Endothelial cell of umbilical vein (primary cell): Measurements from ENCODE around the gene MSANTD7. TPM values are rescaled to one million over a fixed set of nuclear protein-coding genes. Genes with fewer than 3 reads are reported as not detected.

ENCODE experiments used
- BruUV-seq: library from RNA; stranded (reverse); fragments of 400-500 nt; replicated peaks from 2 replicates; lab custom pipeline; 2021; lab: Mats Ljungman, UMichigan
- CTCF ChIA-PET: fragments of 300-600, 350-600 bp; sonication (Branson Sonifier 250); formaldehyde crosslinking; loops from one replicate; lab custom pipeline; 2021; ENCODE audit warnings: antibody characterized with exemption, inconsistent platforms; lab: Charles Lee
- POLR2A ChIA-PET: fragments of 300-600, 350-600 bp; sonication (Branson Sonifier 250); formaldehyde crosslinking; loops from one replicate; lab custom pipeline; 2021; ENCODE audit warnings: antibody characterized with exemption, inconsistent platforms; lab: Charles Lee
- DNase-seq: peaks from one replicate; pipeline ENCODE4 v3.0.0-alpha.2; 2011; ENCODE audit warnings: low read depth, low spot score
- FAIRE-seq: peaks from 2 replicates; lab custom pipeline; 2011; peaks lifted over from hg19 to GRCh38; lab: Jason Lieb, UNC
- H2AFZ ChIP-seq: 2 replicates; pipeline ENCODE4 v1.6.0; 2012; ENCODE audit warnings: low read depth, low read length, control low read depth, inconsistent platforms
- H3K27ac ChIP-seq: 2 replicates; pipeline ENCODE4 v1.5.1; 2011; ENCODE audit warnings: low read depth, mild to moderate bottlenecking, control low read depth, low read length, moderate library complexity; ENCODE audit not compliant: insufficient read depth
- H3K27me3 ChIP-seq, 2 experiments: 2 replicates each; pipeline versions ENCODE4 v1.6.0 to v1.6.1; 2011; ENCODE audit warnings: low read length in 2 of 2, mixed read lengths in 1 of 2; ENCODE audit not compliant: control insufficient read depth in 2 of 2, insufficient read depth in 2 of 2
- H3K36me3 ChIP-seq, 2 experiments: 2 replicates in 1 of 2; 3 replicates in 1 of 2; pipeline ENCODE4 v1.5.1; 2011; ENCODE audit warnings: low read length in 2 of 2, mild to moderate bottlenecking in 1 of 2, moderate library complexity in 1 of 2; ENCODE audit not compliant: control insufficient read depth in 2 of 2, insufficient read depth in 2 of 2; ENCODE audit errors: extremely low read depth in 1 of 2
- H3K4me1 ChIP-seq: 3 replicates; pipeline ENCODE4 v1.5.1; 2011; ENCODE audit warnings: mild to moderate bottlenecking, low read length; ENCODE audit not compliant: control insufficient read depth, insufficient read depth; ENCODE audit errors: extremely low read depth
- H3K4me2 ChIP-seq: 2 replicates; pipeline ENCODE4 v1.6.1; 2011; ENCODE audit warnings: low read length, control low read depth, mixed read lengths; ENCODE audit not compliant: insufficient read depth
- H3K4me3 ChIP-seq, 3 experiments: fragments of 200-600 bp in 1 of 3; sonication (generic), shearing (Covaris generic) in 1 of 3; replicated peaks in 1 of 3; 2 replicates each; pipeline ENCODE4 v1.5.1; 2011 to 2016; ENCODE audit warnings: control low read depth in 3 of 3, low read length in 3 of 3, mild to moderate bottlenecking in 2 of 3, inconsistent platforms in 1 of 3, low read depth in 1 of 3, moderate library complexity in 1 of 3; ENCODE audit not compliant: insufficient read depth in 1 of 3
- H3K79me2 ChIP-seq: 2 replicates; pipeline ENCODE4 v1.6.0; 2012; ENCODE audit warnings: low read length, inconsistent platforms; ENCODE audit not compliant: control insufficient read depth, insufficient read depth
- H3K9ac ChIP-seq: replicated peaks from 2 replicates; pipeline ENCODE3; 2011; ENCODE audit warnings: low read length, control low read depth; ENCODE audit not compliant: insufficient read depth; ENCODE audit errors: extremely low read depth
- H3K9me1 ChIP-seq: replicated peaks from 3 replicates; pipeline ENCODE4 v1.6.0; 2011; ENCODE audit warnings: mild to moderate bottlenecking, low read length; ENCODE audit not compliant: control insufficient read depth, insufficient read depth; ENCODE audit errors: extremely low read depth
- H3K9me3 ChIP-seq: replicated peaks from 2 replicates; pipeline ENCODE4 v1.5.1; 2012; ENCODE audit warnings: low read length, inconsistent platforms; ENCODE audit not compliant: control insufficient read depth, insufficient read depth
- H4K20me1 ChIP-seq: replicated peaks from 2 replicates; pipeline ENCODE3; 2011; ENCODE audit warnings: mild to moderate bottlenecking, low read length; ENCODE audit not compliant: control insufficient read depth, insufficient read depth; ENCODE audit errors: extremely low read depth
- CTCF ChIP-seq, 2 donors: IDR thresholded peaks; 1 replicate in 1 of 2; 2 replicates in 1 of 2; pipeline ENCODE4 v1.5.1; 2011; ENCODE audit warnings: low read length in 2 of 2, mild to moderate bottlenecking in 2 of 2, moderate library complexity in 2 of 2, control low read depth in 1 of 2, inconsistent platforms in 1 of 2, low read depth in 1 of 2; ENCODE audit not compliant: insufficient read depth in 1 of 2; ENCODE audit errors: extremely low read depth in 1 of 2
- EZH2 ChIP-seq: IDR thresholded peaks from 2 replicates; pipeline ENCODE4 v1.6.1; 2012; ENCODE audit warnings: borderline replicate concordance, low read depth, mild to moderate bottlenecking, moderate library complexity, low read length, inconsistent platforms; ENCODE audit not compliant: severe bottlenecking
- FOS ChIP-seq: IDR thresholded peaks from 2 replicates; pipeline ENCODE4 v1.6.1; 2011; ENCODE audit warnings: mild to moderate bottlenecking, low read length, moderate library complexity, borderline replicate concordance; ENCODE audit not compliant: insufficient read depth
- GATA2 ChIP-seq: IDR thresholded peaks from 2 replicates; pipeline ENCODE4 v1.7.0; 2011; ENCODE audit warnings: low read depth, mild to moderate bottlenecking, moderate library complexity, mixed read lengths, low read length; ENCODE audit not compliant: insufficient read length, insufficient read depth
- JUN ChIP-seq: IDR thresholded peaks from 2 replicates; pipeline ENCODE4 v1.6.1; 2011; ENCODE audit warnings: borderline replicate concordance, low read depth; ENCODE audit not compliant: insufficient read length, insufficient read depth
- MAX ChIP-seq: IDR thresholded peaks from 2 replicates; pipeline ENCODE4 v1.6.1; 2011; ENCODE audit not compliant: insufficient read depth, insufficient read length
- MYC ChIP-seq: IDR thresholded peaks from one replicate; pipeline ENCODE4 v1.6.1; 2011; ENCODE audit warnings: mild to moderate bottlenecking, low read depth, low read length
- dilution Hi-C: fragments of 300-500 bp; cut with MboI; formaldehyde crosslinking; loops from one replicate; pipeline ENCODE4 v1.15.0; 2019; ENCODE audit warnings: low sequenced_read_pairs; ENCODE audit not compliant: extremely low pct_ligation_motif_present
- intact Hi-C: fragments of 100-400 bp; cut with micrococcal nuclease; formaldehyde crosslinking; loops from one replicate; pipeline ENCODE4 v1.10.0; 2022
- polyA plus RNA-seq, 4 experiments: library from polyadenylated mRNA; depleted of rRNA in 3 of 4; stranded (reverse) in 3 of 4; unstranded in 1 of 4; fragments of >200 nt; gene quantifications; 2 replicates each; pipeline versions ENCODE4 v1.2.1 to v1.2.3, GENCODE V29; 2011 to 2012; ENCODE audit warnings: missing spikeins in 1 of 4
- total RNA-seq: library from RNA; stranded (reverse); gene quantifications from 2 replicates; pipeline ENCODE4 v1.2.3, GENCODE V29; 2021

MSANTD7 gene
- total and polyA plus RNA-seq, 2 donors (not counting 3 experiments of a cell fraction or from before 2014, with no cell fraction given) = 4.8 to 13.1 TPM

DNA sequence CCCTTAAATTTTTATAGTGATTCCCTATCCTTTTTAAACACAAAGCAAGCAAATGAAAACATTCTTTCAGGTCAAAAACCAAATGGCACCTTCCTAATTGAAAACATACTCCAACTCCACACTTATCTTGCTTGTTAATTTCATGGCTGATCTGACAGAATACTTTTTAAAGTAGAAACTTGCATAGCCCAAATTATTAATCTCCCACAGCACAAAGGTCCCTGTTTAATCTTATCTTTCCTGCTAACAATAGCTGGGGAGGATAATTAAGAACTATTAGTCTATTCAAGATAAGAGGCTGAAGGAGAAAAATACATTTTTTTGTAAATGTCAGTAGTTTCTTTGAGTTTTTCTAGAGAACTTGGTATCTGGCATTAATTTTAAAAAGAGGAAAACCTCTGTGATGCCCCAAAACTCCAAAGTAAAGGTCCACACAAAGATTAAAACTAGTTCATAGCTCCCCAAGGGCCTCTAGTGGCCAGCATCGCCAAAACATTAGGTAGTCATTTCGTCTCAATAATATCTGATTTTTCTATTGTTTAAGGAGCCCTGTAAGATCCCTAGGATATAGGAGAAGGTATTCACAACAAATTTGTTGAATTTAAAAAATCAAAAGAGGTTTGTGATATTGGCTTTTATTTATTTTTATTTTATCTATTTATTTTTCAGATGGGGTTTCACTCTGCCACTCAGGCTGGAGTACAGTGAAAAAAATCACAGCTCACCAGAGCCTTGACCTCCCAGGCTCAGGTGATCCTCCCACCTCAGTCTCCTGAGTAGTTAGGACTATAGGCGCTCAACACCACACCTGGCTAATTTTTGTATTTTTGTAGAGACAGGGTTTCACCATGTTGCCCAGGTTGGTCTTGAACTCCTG lies 15.0 kb upstream of the MSANTD7 start:
- intact Hi-C loops (loop anchor here (1.0 kb wide), 7 partner anchors 41 to 626 kb away; no protein-coding TSS in a partner anchor), dilution Hi-C loops (no loop called here)
- BruUV-seq = no TSS peak
- Histone ChIP-seq H3K27me3 (peaks cover 0 to 3% of the 10 kb centered on the region in 2 experiments), H3K4me3 (no peak overlapping the region), H3K4me2 (no peak overlapping the region), H3K27ac (no peak overlapping the region), H3K9me3 (no peaks in the 10 kb centered on the region), H3K36me3 (no peaks in the 10 kb centered on the region), H4K20me1 (no peaks in the 10 kb centered on the region), H3K4me1 (peaks cover 20% of the 10 kb centered on the region), H3K9me1 (no peaks in the 10 kb centered on the region), H2AFZ (peak overlapping the region; percentile 18), H3K9ac (no peak overlapping the region), H3K79me2 (no peaks in the 10 kb centered on the region)
- POLR2A ChIA-PET = no interaction called here
- CTCF ChIA-PET = interaction anchor here (0.7 to 4.5 kb wide), 47 partner anchors 9 to 627 kb away, joined by 3 to 38 read pairs (median 4); partner anchors contain the start of genes CDNF, HSPA14 and MSANTD7
- TF ChIP-seq JUN = no peak
- no peak for TF ChIP-seq FOS
- no peak for TF ChIP-seq MAX
- no peak for TF ChIP-seq MYC
- TF ChIP-seq EZH2 = no peak
- TF ChIP-seq CTCF (IDR thresholded peaks at IDR 0.05; ENCODE audit: extremely low read depth in 1 of 2, insufficient read depth in 1 of 2, low read depth in 1 of 2, low read length in 2 of 2) = peak; percentile 59 to 66
- TF ChIP-seq GATA2 = no peak
- FAIRE-seq = peak; percentile 4
- peak; percentile 70 for DNase-seq
